ENCODE results near the gene LRRC74B. TPM values are rescaled to one million over a fixed set of nuclear protein-coding genes. Genes with fewer than 3 reads are reported as not detected.

Gene LRRC74B
- total RNA-seq, 1 donor from 2014 or later: not detected

DNA sequence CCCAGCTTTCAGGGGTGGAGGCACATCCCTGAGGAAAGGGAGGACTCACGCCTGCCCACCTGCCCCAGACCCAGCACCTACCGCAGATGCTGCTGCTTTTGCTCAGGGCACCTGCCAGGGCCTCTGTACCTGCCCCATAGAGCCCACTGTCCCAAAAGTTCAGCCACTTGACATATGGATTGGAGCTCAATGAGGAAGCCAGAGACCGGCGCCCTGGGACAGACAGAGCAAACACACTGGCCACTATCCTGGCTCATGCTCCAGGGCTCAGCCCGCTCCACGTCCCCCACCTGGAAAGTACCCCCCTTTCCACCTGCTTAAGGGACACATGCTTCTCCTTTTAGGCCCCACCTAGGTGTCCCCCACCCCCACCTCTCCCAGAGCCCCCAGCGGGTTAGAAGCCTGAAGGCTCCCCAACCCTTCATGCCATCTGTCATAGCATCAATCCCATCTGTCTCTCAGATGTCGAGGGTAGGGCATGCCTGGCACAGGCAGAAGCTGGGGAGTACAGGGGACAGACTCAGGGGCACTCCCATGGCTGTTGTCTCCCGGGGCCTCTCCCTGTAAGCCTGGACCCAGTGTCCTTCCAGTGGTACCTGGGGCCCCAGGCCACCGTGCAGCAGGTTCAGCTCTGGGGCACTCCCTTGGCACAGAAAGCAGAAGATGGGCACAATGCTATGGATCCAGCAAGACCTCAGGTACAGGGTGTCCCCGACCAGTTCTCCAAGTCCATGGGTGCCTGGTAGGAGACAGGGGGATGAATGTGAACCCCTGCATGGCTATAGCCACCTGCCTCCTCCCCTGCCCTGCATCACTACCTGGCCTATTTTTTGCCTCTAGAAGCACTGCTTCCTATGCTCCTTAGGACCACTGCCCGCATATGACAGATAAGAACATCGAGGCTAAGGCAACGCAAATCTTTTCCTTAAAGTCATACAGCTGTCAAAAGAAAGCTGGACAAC lies 33.0 kb upstream of the LRRC74B start:
- TF ChIP-seq, protein P1, sequence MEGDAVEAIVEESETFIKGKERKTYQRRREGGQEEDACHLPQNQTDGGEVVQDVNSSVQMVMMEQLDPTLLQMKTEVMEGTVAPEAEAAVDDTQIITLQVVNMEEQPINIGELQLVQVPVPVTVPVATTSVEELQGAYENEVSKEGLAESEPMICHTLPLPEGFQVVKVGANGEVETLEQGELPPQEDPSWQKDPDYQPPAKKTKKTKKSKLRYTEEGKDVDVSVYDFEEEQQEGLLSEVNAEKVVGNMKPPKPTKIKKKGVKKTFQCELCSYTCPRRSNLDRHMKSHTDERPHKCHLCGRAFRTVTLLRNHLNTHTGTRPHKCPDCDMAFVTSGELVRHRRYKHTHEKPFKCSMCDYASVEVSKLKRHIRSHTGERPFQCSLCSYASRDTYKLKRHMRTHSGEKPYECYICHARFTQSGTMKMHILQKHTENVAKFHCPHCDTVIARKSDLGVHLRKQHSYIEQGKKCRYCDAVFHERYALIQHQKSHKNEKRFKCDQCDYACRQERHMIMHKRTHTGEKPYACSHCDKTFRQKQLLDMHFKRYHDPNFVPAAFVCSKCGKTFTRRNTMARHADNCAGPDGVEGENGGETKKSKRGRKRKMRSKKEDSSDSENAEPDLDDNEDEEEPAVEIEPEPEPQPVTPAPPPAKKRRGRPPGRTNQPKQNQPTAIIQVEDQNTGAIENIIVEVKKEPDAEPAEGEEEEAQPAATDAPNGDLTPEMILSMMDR (IDR thresholded peaks at IDR 0.05; ENCODE audit: partially characterized antibody, unreplicated experiment): no peak
- peaks cover 23% of the 10 kb centered on the region for H3K27me3 Mint-ChIP-seq (ENCODE audit: unreplicated experiment)
- H3K4me1 Mint-ChIP-seq (ENCODE audit: low read depth, unreplicated experiment): peaks cover 35% of the 10 kb centered on the region
- H3K4me3 Mint-ChIP-seq (ENCODE audit: unreplicated experiment): peak overlapping the region; percentile 99
- peak overlapping the region; percentile 68 for H3K27ac Mint-ChIP-seq (ENCODE audit: unreplicated experiment)
- DNase-seq: no peak
- H3K9me3 Mint-ChIP-seq (ENCODE audit: unreplicated experiment): peaks cover 10% of the 10 kb centered on the region
- no peaks in the 10 kb centered on the region for H3K36me3 Mint-ChIP-seq (ENCODE audit: unreplicated experiment)

DNA sequence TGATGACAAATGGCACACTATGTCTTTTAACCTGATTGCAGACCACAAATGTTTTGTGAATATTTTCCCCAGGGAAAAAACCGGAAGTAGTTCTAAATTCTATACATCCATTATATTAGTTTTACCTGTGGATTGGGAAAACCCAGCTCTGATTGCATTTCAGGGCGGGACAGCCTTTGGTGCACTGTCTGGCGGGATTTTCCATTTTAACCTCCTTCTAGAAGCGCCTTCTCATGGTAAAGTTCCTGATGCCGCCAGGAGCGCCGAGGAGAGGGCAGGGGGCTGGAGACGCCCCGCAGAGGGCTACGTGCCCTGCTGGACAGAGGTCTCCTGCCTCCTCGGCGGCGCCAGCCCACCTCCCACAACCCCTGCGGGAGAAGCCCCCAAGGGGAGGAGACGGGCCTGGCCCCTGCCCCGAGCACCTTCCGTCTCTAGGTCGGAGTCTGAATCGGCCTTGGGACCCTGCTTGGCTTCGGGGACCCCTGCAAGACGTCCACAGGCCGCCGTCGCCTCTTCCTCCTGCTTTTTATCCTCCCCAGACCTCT lies 32.0 kb upstream of the LRRC74B start:
- H3K27me3 Mint-ChIP-seq (ENCODE audit: unreplicated experiment): peaks cover 25% of the 10 kb centered on the region
- peaks cover 10% of the 10 kb centered on the region for H3K9me3 Mint-ChIP-seq (ENCODE audit: unreplicated experiment)
- TF ChIP-seq, protein P1 (IDR thresholded peaks at IDR 0.05; ENCODE audit: partially characterized antibody, unreplicated experiment): no peak
- H3K4me1 Mint-ChIP-seq (ENCODE audit: low read depth, unreplicated experiment): peaks cover 35% of the 10 kb centered on the region
- H3K4me3 Mint-ChIP-seq (ENCODE audit: unreplicated experiment): peak overlapping the region; percentile 99
- H3K27ac Mint-ChIP-seq (ENCODE audit: unreplicated experiment): peak overlapping the region; percentile 92
- H3K36me3 Mint-ChIP-seq (ENCODE audit: unreplicated experiment): no peaks in the 10 kb centered on the region
- DNase-seq: no peak

- TF ChIP-seq, protein P1 (IDR thresholded peaks at IDR 0.05; ENCODE audit: partially characterized antibody, unreplicated experiment): no peak
- peak overlapping the region; percentile 99 for H3K27ac Mint-ChIP-seq (ENCODE audit: unreplicated experiment)
- H3K9me3 Mint-ChIP-seq (ENCODE audit: unreplicated experiment): peaks cover 10% of the 10 kb centered on the region
- DNase-seq: peak; percentile 98
- peak overlapping the region; percentile 99 for H3K4me3 Mint-ChIP-seq (ENCODE audit: unreplicated experiment)
- peaks cover 25% of the 10 kb centered on the region for H3K27me3 Mint-ChIP-seq (ENCODE audit: unreplicated experiment)
- no peaks in the 10 kb centered on the region for H3K36me3 Mint-ChIP-seq (ENCODE audit: unreplicated experiment)
- peaks cover 35% of the 10 kb centered on the region for H3K4me1 Mint-ChIP-seq (ENCODE audit: low read depth, unreplicated experiment)
Observed at GRCh38 chr22:21014202-21014725, 31.5 kb upstream of the LRRC74B start.

GRCh38 chr22:21014726-21015465 lies 30.9 kb upstream of the LRRC74B start, which contains the start of gene P2RX6:
Gene P2RX6, plus strand, starts transcription at chr22:21015165. Its CDS starts 10 bp downstream, at chr22:21015175.
- DNase-seq: peak; percentile 75
- H3K4me3 Mint-ChIP-seq (ENCODE audit: unreplicated experiment): peak within 1 kb of the TSS; percentile 99
- peaks cover 35% of the 10 kb centered on the region for H3K4me1 Mint-ChIP-seq (ENCODE audit: low read depth, unreplicated experiment)
- H3K9me3 Mint-ChIP-seq (ENCODE audit: unreplicated experiment): peaks cover 10% of the 10 kb centered on the region
- TF ChIP-seq, protein P1 (IDR thresholded peaks at IDR 0.05; ENCODE audit: partially characterized antibody, unreplicated experiment): no peak
- H3K36me3 Mint-ChIP-seq (ENCODE audit: unreplicated experiment): no peaks in the 10 kb centered on the region
- peaks cover 25% of the 10 kb centered on the region for H3K27me3 Mint-ChIP-seq (ENCODE audit: unreplicated experiment)
- H3K27ac Mint-ChIP-seq (ENCODE audit: unreplicated experiment): peak within 1 kb of the TSS; percentile 99

Measured in glutamatergic neuron (in vitro differentiated cells).